ENCODE data around the gene IFIT3.

DNA sequence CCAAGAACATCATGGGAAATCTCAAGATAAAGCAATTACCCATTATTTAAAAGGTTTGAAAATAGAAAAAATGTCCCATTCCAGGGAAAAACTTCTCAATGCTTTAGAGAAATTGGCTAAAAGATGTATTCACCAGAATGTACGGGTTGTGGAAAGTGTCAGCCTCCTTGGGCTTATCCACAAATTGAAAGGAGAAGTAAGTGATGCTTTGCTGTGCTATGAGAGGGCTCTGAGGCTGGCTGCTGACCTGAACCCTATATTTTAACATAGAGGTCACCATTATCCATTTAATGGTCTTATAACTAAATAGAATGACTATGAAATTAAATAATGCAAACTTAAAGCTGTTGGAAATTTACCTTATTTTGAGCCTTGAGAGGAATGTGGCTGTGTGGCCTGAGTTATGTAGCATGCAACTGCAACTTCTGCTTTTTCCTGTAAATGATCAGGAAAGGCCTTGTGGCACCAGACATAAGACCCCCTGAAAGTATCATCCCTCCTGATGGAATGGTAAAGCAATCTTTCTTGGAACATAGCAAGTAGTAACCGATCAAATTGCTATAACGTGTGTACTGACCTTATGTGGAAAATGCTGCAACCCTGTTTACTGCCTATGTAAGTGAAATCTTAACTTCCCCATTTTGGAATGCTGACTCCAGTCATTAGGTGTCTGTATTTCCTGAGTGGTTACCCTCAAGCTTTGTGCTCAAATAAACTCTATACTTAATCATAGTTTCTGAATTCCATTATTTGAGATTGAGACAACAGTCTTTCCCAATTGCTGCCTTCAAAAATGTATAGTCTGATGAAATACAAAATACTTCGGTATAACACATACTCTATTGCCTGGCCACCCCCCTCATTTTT, 56.9 kb downstream of the IFIT3 start:
- TF ChIP-seq, protein P1, sequence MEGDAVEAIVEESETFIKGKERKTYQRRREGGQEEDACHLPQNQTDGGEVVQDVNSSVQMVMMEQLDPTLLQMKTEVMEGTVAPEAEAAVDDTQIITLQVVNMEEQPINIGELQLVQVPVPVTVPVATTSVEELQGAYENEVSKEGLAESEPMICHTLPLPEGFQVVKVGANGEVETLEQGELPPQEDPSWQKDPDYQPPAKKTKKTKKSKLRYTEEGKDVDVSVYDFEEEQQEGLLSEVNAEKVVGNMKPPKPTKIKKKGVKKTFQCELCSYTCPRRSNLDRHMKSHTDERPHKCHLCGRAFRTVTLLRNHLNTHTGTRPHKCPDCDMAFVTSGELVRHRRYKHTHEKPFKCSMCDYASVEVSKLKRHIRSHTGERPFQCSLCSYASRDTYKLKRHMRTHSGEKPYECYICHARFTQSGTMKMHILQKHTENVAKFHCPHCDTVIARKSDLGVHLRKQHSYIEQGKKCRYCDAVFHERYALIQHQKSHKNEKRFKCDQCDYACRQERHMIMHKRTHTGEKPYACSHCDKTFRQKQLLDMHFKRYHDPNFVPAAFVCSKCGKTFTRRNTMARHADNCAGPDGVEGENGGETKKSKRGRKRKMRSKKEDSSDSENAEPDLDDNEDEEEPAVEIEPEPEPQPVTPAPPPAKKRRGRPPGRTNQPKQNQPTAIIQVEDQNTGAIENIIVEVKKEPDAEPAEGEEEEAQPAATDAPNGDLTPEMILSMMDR (conservative IDR thresholded peaks at IDR 0.05), result no peak
- no peak for TF ChIP-seq EZH2 (IDR thresholded peaks at IDR 0.05; ENCODE audit: low read depth)
